Activated naive CD8-positive, alpha-beta T cell treated with anti-CD3 and anti-CD28 coated beads for 36 hours (primary cell): ENCODE data around the gene ILF2. TPM values are rescaled to one million over a fixed set of nuclear protein-coding genes. Genes with fewer than 3 reads are reported as not detected.
"Not testable (repeated sequence)": the region's sequence is repeated elsewhere in the genome, so short reads cannot be mapped to it uniquely, and the experiment has no call there.

Source experiments
- DNase-seq: peaks from one replicate; pipeline ENCODE4 v3.0.0; 2021
- H3K27ac Mint-ChIP-seq: one replicate; pipeline ENCODE4 v1.8.0; 2022; ENCODE audit warnings: mild to moderate bottlenecking, moderate library complexity, mixed read lengths
- H3K27me3 Mint-ChIP-seq: one replicate; pipeline ENCODE4 v1.8.0; 2022; ENCODE audit warnings: mild to moderate bottlenecking, mixed read lengths
- H3K36me3 Mint-ChIP-seq: one replicate; pipeline ENCODE4 v1.8.0; 2021; ENCODE audit warnings: mild to moderate bottlenecking, mixed read lengths
- H3K4me1 Mint-ChIP-seq: one replicate; pipeline ENCODE4 v1.8.0; 2021; ENCODE audit warnings: mixed read lengths
- H3K4me3 Mint-ChIP-seq: one replicate; pipeline ENCODE4 v1.8.0; 2022; ENCODE audit warnings: mild to moderate bottlenecking, moderate library complexity, mixed read lengths
- H3K9me3 Mint-ChIP-seq: one replicate; pipeline ENCODE4 v1.8.0; 2022; ENCODE audit warnings: mixed read lengths
- total RNA-seq, 2 experiments: library from RNA; stranded (reverse); gene quantifications; one replicate each; pipeline ENCODE4 v1.2.3, GENCODE V29; 2021

Gene ILF2
- total RNA-seq, 2 experiments from 2014 or later: 419 to 431 TPM

GRCh38 chr1:153687346-153688125 is 16.7 kb upstream of the ILF2 start:
- no peak overlapping the region for H3K27ac Mint-ChIP-seq
- peaks cover 4% of the 10 kb centered on the region for H3K27me3 Mint-ChIP-seq

GRCh38 chr1:153685544-153686340 is 14.9 kb upstream of the ILF2 start:
- Mint-ChIP-seq H3K4me1 (peaks cover 5% of the 10 kb centered on the region), H3K9me3 (no peaks in the 10 kb centered on the region), H3K27ac (no peak overlapping the region), H3K4me3 (no peak overlapping the region), H3K36me3 (no peaks in the 10 kb centered on the region), H3K27me3 (peaks cover 13% of the 10 kb centered on the region)
- no peak for DNase-seq

More at GRCh38 chr1:153687346-153688125, 16.7 kb upstream of the ILF2 start:
- DNase-seq: no peak
- Mint-ChIP-seq H3K36me3 (no peaks in the 10 kb centered on the region), H3K4me3 (no peak overlapping the region), H3K4me1 (peaks cover 10% of the 10 kb centered on the region), H3K9me3 (no peaks in the 10 kb centered on the region)

GRCh38 chr1:153684892-153685291 is 14.1 kb upstream of the ILF2 start:
- no peaks in the 10 kb centered on the region for H3K9me3 Mint-ChIP-seq
- DNase-seq: no peak
- peaks cover 4% of the 10 kb centered on the region for H3K4me1 Mint-ChIP-seq
- no peak overlapping the region for H3K27ac Mint-ChIP-seq
- no peaks in the 10 kb centered on the region for H3K36me3 Mint-ChIP-seq
- peaks cover 21% of the 10 kb centered on the region for H3K27me3 Mint-ChIP-seq
- H3K4me3 Mint-ChIP-seq: no peak overlapping the region

- Mint-ChIP-seq H3K9me3 (no peaks in the 10 kb centered on the region), H3K4me3 (no peak overlapping the region), H3K4me1 (peaks cover 6% of the 10 kb centered on the region), H3K27ac (no peak overlapping the region), H3K36me3 (no peaks in the 10 kb centered on the region), H3K27me3 (peaks cover 25% of the 10 kb centered on the region)
- no peak for DNase-seq
Observed at GRCh38 chr1:153683854-153684253, 13.1 kb upstream of the ILF2 start.

- Mint-ChIP-seq H3K4me1 (peaks cover 15% of the 10 kb centered on the region), H3K27me3 (peaks cover 37% of the 10 kb centered on the region), H3K27ac (no peak overlapping the region), H3K4me3 (no peak overlapping the region), H3K36me3 (no peaks in the 10 kb centered on the region), H3K9me3 (no peaks in the 10 kb centered on the region)
- DNase-seq: no peak
Observed at GRCh38 chr1:153682730-153683129, 11.9 kb upstream of the ILF2 start.

GRCh38 chr1:153680120-153680403 is 9.3 kb upstream of the ILF2 start:
- H3K27ac Mint-ChIP-seq: no peak overlapping the region
- H3K27me3 Mint-ChIP-seq: peaks cover 42% of the 10 kb centered on the region
- H3K4me1 Mint-ChIP-seq: peaks cover 18% of the 10 kb centered on the region
- DNase-seq: no peak
- H3K4me3 Mint-ChIP-seq: no peak overlapping the region
- no peaks in the 10 kb centered on the region for H3K36me3 Mint-ChIP-seq
- H3K9me3 Mint-ChIP-seq: no peaks in the 10 kb centered on the region

GRCh38 chr1:153679337-153680119 is 8.7 kb upstream of the ILF2 start:
- H3K27me3 Mint-ChIP-seq: peaks cover 40% of the 10 kb centered on the region
- H3K36me3 Mint-ChIP-seq: no peaks in the 10 kb centered on the region
- no peak overlapping the region for H3K27ac Mint-ChIP-seq
- H3K4me1 Mint-ChIP-seq: peaks cover 18% of the 10 kb centered on the region
- no peaks in the 10 kb centered on the region for H3K9me3 Mint-ChIP-seq
- peak; percentile 34 for DNase-seq
- peak overlapping the region; percentile 60 for H3K4me3 Mint-ChIP-seq

- peaks cover 18% of the 10 kb centered on the region for H3K4me1 Mint-ChIP-seq
- no peak within 1 kb of the TSS for H3K27ac Mint-ChIP-seq
- peak within 1 kb of the TSS; percentile 61 for H3K4me3 Mint-ChIP-seq
- peaks cover 40% of the 10 kb centered on the region for H3K27me3 Mint-ChIP-seq
- H3K36me3 Mint-ChIP-seq: no peaks in the 10 kb centered on the region
- peak; percentile 21 for DNase-seq
- H3K9me3 Mint-ChIP-seq: no peaks in the 10 kb centered on the region
Observed at GRCh38 chr1:153678519-153679336, 7.9 kb upstream of the ILF2 start, which contains the start of gene NPR1. Gene NPR1, plus strand, starts transcription at chr1:153678688. Its CDS starts 421 bp downstream, at chr1:153679109.

- Mint-ChIP-seq H3K4me3 (peak overlapping the region; percentile 61), H3K27me3 (peaks cover 40% of the 10 kb centered on the region), H3K36me3 (no peaks in the 10 kb centered on the region), H3K27ac (no peak overlapping the region), H3K9me3 (no peaks in the 10 kb centered on the region), H3K4me1 (peaks cover 18% of the 10 kb centered on the region)
- DNase-seq: peak; percentile 39
Observed at GRCh38 chr1:153677718-153678518, 7.1 kb upstream of the ILF2 start.

- Mint-ChIP-seq H3K4me3 (no peak overlapping the region), H3K27me3 (peaks cover 15% of the 10 kb centered on the region)
Observed at GRCh38 chr1:153673511-153673910, 2.7 kb upstream of the ILF2 start.

GRCh38 chr1:153671628-153672353 is 998 bp upstream of the ILF2 start:
- H3K4me3 Mint-ChIP-seq: not testable (repeated sequence)

More at GRCh38 chr1:153673511-153673910, 2.7 kb upstream of the ILF2 start:
- no peaks in the 10 kb centered on the region for H3K9me3 Mint-ChIP-seq
- no peak for DNase-seq
- H3K27ac Mint-ChIP-seq: no peak overlapping the region
- peaks cover 20% of the 10 kb centered on the region for H3K4me1 Mint-ChIP-seq
- peaks cover 19% of the 10 kb centered on the region for H3K36me3 Mint-ChIP-seq

GRCh38 chr1:153670257-153670858 is 435 bp downstream of the ILF2 start:
- H3K4me3 Mint-ChIP-seq: no peak overlapping the region
- peaks cover 2% of the 10 kb centered on the region for H3K9me3 Mint-ChIP-seq
- H3K4me1 Mint-ChIP-seq: peaks cover 29% of the 10 kb centered on the region
- peaks cover 46% of the 10 kb centered on the region for H3K36me3 Mint-ChIP-seq
- no peak overlapping the region for H3K27ac Mint-ChIP-seq
- DNase-seq: peak; percentile 25
- H3K27me3 Mint-ChIP-seq: no peaks in the 10 kb centered on the region

More at GRCh38 chr1:153671628-153672353, 998 bp upstream of the ILF2 start:
- H3K4me1 Mint-ChIP-seq: peaks cover 26% of the 10 kb centered on the region
- peaks cover 36% of the 10 kb centered on the region for H3K36me3 Mint-ChIP-seq
- not testable (repeated sequence) for H3K9me3 Mint-ChIP-seq, H3K27me3 Mint-ChIP-seq
- DNase-seq: peak; percentile 58
- H3K27ac Mint-ChIP-seq: peak overlapping the region; percentile 83

- H3K4me1 Mint-ChIP-seq: peaks cover 33% of the 10 kb centered on the region
- peaks cover 53% of the 10 kb centered on the region for H3K36me3 Mint-ChIP-seq
- H3K27ac Mint-ChIP-seq: no peak overlapping the region
Observed at GRCh38 chr1:153669606-153670005, 1.2 kb downstream of the ILF2 start.

More at GRCh38 chr1:153669606-153670005, 1.2 kb downstream of the ILF2 start:
- no peak for DNase-seq
- Mint-ChIP-seq H3K27me3 (no peaks in the 10 kb centered on the region), H3K4me3 (no peak overlapping the region), H3K9me3 (peaks cover 2% of the 10 kb centered on the region)
